Right kidney (tissue), 1 donor: Measurements from ENCODE around the gene ADGRV1.
A peak's percentile ranks its signal among the peaks of the same experiment; 100 is the strongest.
"Not testable (repeated sequence)": the region's sequence is repeated elsewhere in the genome, so short reads cannot be mapped to it uniquely, and the experiment has no call there.

Experiments used
- DNase-seq: peaks from one replicate; pipeline ENCODE4 v3.0.0-alpha.2; 2016

Gene ADGRV1

DNA sequence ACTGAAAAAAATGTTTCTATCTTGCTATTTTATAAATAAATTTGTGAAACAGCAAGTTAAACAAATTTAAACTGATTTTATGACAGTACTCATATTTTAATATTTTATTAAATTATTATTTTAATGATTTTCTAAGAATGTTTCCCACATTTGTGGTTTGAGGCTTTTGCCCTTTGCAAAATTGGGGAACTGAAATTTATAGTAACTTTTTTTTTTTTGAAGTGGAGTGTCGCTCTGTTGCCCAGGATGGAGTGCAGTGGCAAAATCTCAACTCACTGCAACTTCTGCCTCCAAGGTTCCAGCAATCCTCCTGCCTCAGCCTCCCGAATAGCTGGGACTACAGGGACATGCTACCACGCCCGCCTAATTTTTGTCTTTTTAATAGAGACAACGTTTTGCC, 7.2 kb upstream of the ADGRV1 start:
- DNase-seq = no peak

- DNase-seq = no peak
Observed at GRCh38 chr5:90553711-90554110, 4.9 kb upstream of the ADGRV1 start.

DNA sequence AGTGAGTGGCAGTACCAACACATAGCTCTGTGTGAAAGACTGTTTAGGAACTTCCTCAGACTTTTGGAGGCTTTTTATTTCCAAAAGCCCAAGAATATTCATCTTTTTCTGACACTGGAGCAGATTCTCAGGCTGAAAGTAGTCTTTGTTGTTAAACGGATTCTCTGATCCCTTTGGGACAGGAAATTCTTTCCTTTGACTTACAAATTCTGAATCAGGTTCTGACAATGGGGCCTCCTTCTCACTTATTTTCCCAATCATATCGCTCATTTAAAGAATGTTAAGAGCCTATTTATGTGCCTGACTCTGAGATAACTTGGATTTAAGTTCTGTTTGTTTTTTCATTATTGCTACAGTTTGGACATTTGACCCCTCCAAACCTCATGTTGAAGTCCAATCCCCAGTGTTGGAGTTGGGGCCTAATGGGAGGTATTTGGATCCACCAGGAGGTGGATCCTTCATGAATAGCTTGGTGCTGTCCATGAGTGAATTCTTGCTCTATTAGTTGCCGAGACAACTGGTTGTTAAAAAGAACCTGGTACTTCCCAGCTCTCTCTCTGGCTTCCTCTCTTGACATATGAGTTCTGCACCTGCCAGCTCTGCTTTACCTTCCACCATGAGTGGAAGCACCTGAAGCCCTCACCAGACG, 4.1 kb upstream of the ADGRV1 start:
- DNase-seq = no peak

GRCh38 chr5:90555666-90556065, 2.9 kb upstream of the ADGRV1 start:
- DNase-seq = no peak

DNA sequence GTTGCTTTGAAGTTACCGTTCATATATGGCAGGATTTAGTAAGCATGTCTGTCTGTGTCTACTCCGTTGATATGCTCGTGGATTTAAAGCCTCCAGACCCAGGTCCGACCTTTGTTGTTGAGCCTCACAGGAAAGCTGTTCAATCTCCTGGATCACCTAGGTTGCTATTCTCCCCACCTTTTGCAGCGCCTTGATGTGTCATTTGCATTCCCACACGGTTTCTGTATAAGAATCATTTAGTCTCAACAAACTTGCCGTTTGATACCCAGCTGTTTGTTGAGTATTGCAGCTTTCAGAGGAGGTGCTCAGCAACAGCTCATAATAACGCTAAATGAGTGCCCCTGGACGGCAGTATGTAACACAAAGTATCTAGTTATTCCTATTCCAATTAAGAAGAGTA, 1.2 kb upstream of the ADGRV1 start:
- no peak for DNase-seq

GRCh38 chr5:90557871-90558270, 726 bp upstream of the ADGRV1 start:
- DNase-seq = peak; percentile 41

DNA sequence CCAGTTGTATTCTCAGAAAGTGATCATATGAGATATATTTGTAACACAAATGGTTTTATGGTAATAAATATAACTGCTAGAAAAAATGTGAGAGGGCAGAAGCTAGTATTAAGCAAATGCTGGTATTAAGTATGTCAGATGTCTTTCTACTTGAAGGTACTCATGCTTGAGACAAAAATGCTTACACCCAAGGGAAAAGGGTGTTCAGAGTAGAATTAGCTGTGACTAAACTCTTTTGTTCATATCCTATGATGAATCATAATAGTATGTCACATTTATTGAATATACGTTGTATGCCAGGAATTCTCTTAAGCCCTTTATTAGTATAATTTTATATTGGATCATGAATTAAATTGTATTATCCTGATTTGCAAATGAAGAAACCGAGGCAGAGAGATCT, 2.2 kb downstream of the ADGRV1 start:
- DNase-seq = no peak

DNA sequence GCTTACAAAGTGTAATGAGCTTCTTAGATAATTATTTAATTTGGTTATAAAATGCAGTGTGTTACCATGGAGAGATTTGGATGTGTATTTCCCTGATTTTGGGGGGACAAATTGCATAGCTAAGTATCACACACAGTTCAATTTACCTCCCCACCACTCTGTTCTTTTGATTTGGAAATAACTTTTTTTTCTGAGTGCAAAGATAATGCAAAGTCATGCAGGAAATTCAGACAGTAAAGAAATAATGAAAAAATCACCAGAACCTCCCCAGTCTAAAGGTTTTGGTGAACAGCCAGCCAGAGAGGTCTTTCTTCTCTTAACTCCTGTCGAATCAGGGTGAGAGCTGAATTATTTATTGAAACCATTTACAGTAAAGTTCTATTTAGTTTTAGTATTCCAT, 3.2 kb downstream of the ADGRV1 start:
- no peak for DNase-seq

GRCh38 chr5:90562341-90562740, 3.7 kb downstream of the ADGRV1 start:
- no peak for DNase-seq

GRCh38 chr5:90563108-90563507, 4.5 kb downstream of the ADGRV1 start:
- no peak for DNase-seq

GRCh38 chr5:90565491-90565890, 6.9 kb downstream of the ADGRV1 start:
- DNase-seq = no peak

- no peak for DNase-seq
Observed at GRCh38 chr5:90569084-90569483, 10.5 kb downstream of the ADGRV1 start.

- no peak for DNase-seq
Observed at GRCh38 chr5:90570034-90570433, 11.4 kb downstream of the ADGRV1 start.

DNA sequence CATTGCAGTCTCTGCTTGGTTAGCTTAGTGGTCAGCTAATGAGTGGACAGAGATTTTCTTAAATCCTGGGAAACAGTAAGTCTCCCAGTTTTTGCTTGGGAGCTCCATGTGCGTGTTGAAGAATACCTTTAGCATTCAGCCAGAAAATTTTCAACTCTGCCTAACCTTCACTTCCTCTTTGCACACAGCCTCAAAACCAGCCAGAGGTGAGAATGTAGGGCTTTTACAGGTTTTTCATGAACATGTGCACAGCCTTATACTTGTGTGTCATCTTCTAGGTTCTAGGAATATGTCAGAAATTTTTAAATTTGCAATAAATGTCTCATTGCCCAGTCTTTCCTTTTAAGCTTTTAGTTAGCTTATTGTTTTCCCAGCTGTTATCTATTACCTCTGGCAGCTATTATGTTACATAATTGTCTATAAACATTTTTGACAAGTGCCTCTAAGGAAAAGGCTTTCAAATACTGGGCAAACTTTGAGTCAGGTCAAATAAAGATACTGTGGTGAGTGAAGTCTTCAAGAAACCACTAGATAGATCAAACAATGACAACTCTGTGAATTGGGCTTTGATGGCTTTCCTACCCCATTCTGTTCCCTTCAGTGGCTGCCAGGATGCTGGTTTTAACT, 12.7 kb downstream of the ADGRV1 start:
- DNase-seq = no peak

GRCh38 chr5:90575712-90576111, 17.1 kb downstream of the ADGRV1 start:
- no peak for DNase-seq

DNA sequence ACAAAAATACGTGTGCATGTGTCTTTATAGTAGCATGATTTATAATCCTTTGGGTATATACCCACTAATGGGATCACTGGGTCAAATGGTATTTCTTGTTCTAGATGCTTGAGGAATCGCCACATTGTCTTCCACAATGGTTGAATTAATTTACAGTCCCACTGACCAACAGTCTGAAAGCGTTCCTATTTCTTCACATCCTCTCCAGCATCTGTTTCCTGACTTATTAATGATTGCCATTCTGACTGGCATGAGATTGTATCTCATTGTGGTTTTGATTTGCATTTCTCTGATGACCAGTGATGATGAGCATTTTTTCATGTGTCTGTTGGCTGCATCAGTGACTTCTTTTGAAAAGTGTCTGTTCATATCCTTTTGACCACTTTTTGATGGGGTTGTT, 18.0 kb downstream of the ADGRV1 start:
- not testable (repeated sequence) for DNase-seq

GRCh38 chr5:90579905-90580304, 21.3 kb downstream of the ADGRV1 start:
- DNase-seq = not testable (repeated sequence)

DNA sequence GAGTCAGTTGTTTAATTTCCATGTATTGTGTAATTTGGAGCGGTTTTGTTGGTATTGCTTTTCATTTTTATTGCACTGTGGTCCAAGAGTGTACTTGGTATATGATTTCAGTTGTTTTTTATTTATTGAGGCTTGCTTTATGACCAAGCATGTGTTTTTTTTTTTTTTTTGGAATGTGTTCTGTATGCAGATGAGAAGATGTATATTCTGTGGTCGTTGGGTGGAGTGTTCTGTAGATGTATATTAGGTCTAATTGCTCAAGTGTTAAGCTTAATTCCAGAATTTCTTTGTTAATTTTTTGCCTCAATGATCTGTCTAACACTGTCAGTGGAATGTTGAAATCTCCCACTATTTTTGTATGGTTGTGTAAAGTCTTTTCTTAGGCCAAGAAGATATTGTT, 23.4 kb downstream of the ADGRV1 start:
- no peak for DNase-seq

GRCh38 chr5:90585337-90585986, 26.9 kb downstream of the ADGRV1 start:
- no peak for DNase-seq

- no peak for DNase-seq
Observed at GRCh38 chr5:90586469-90586868, 27.9 kb downstream of the ADGRV1 start.

- DNase-seq = no peak
Observed at GRCh38 chr5:90590170-90590569, 31.6 kb downstream of the ADGRV1 start.

- not testable (repeated sequence) for DNase-seq
Observed at GRCh38 chr5:90593083-90593482, 34.5 kb downstream of the ADGRV1 start.

DNA sequence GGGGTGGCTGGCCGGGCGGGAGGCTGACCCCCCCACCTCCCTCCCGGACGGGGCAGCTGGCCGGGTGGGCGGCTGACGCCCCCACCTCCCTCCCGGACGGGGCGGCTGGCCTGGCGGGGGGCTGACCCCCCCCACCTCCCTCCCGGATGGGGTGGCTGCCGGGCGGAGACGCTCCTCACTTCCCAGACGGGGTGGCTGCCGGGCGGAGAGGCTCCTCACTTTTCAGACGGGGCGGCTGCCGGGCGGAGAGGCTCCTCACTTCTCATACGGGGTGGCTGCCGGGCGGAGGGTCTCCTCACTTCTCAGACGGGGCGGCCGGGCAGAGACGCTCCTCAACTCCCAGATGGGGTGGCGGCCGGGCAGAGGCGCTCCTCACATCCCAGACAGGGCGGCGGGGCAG, 37.2 kb downstream of the ADGRV1 start:
- not testable (repeated sequence) for DNase-seq

GRCh38 chr5:90598293-90598692, 39.7 kb downstream of the ADGRV1 start:
- DNase-seq = no peak
